ENCODE results near the gene FXYD7.

FXYD7 gene

GRCh38 chr19:35133826-35134225 lies 9.2 kb upstream of the FXYD7 start:
- peaks cover 4% of the 10 kb centered on the region; the same call in 1 of the 2 replicates for H3K36me3 ChIP-seq
- H3K4me3 ChIP-seq (ENCODE audit: low read depth, low read length) = no peak overlapping the region
- no peak for DNase-seq
- H3K9me3 ChIP-seq (ENCODE audit: severe bottlenecking) = no peaks in the 10 kb centered on the region
- no peak for TF ChIP-seq CTCF (IDR thresholded peaks at IDR 0.05; ENCODE audit: low read depth, low read length)
- H3K27me3 ChIP-seq (ENCODE audit: insufficient read depth, low read depth, severe bottlenecking) = no peaks in the 10 kb centered on the region
- H3K27ac ChIP-seq = peak overlapping the region; percentile 81

- no peaks in the 10 kb centered on the region for H3K27me3 ChIP-seq (ENCODE audit: insufficient read depth, low read depth, severe bottlenecking)
- no peak for TF ChIP-seq CTCF (IDR thresholded peaks at IDR 0.05; ENCODE audit: low read depth, low read length)
- H3K27ac ChIP-seq = peak within 1 kb of the TSS; percentile 81
- H3K36me3 ChIP-seq = peaks cover 4% of the 10 kb centered on the region; the same call in 1 of the 2 replicates
- peak; percentile 28 for DNase-seq
- H3K9me3 ChIP-seq (ENCODE audit: severe bottlenecking) = no peaks in the 10 kb centered on the region
- H3K4me3 ChIP-seq (ENCODE audit: low read depth, low read length) = peak within 1 kb of the TSS; percentile 29
These were observed 8.3 kb upstream of the FXYD7 start, which contains the start of gene LGI4 for GRCh38 chr19:35134601-35135242. LGI4 (minus strand) TSS chr19:35135059; CDS start chr19:35134680, 379 bp downstream.

- peak; percentile 92 for DNase-seq
- Histone ChIP-seq H3K27me3 (ENCODE audit: insufficient read depth, low read depth, severe bottlenecking) (no peaks in the 10 kb centered on the region), H3K4me3 (ENCODE audit: low read depth, low read length) (peak overlapping the region; percentile 29), H3K9me3 (ENCODE audit: severe bottlenecking) (no peaks in the 10 kb centered on the region), H3K36me3 (peaks cover 4% of the 10 kb centered on the region; the same call in 1 of the 2 replicates), H3K27ac (peak overlapping the region; percentile 81)
- TF ChIP-seq CTCF (IDR thresholded peaks at IDR 0.05; ENCODE audit: low read depth, low read length) = peak; percentile 89
These were observed 7.6 kb upstream of the FXYD7 start for GRCh38 chr19:35135389-35135909.

GRCh38 chr19:35136231-35136630 lies 6.8 kb upstream of the FXYD7 start:
- DNase-seq = peak; percentile 11
- Histone ChIP-seq H3K4me3 (ENCODE audit: low read depth, low read length) (no peak overlapping the region), H3K9me3 (ENCODE audit: severe bottlenecking) (no peaks in the 10 kb centered on the region), H3K36me3 (peaks cover 3% of the 10 kb centered on the region; the same call in 1 of the 2 replicates), H3K27me3 (ENCODE audit: insufficient read depth, low read depth, severe bottlenecking) (no peaks in the 10 kb centered on the region), H3K27ac (no peak overlapping the region)
- no peak for TF ChIP-seq CTCF (IDR thresholded peaks at IDR 0.05; ENCODE audit: low read depth, low read length)

- Histone ChIP-seq H3K9me3 (ENCODE audit: severe bottlenecking) (no peaks in the 10 kb centered on the region), H3K27ac (no peak overlapping the region), H3K27me3 (ENCODE audit: insufficient read depth, low read depth, severe bottlenecking) (no peaks in the 10 kb centered on the region), H3K36me3 (no peaks in the 10 kb centered on the region), H3K4me3 (ENCODE audit: low read depth, low read length) (no peak overlapping the region)
- DNase-seq = no peak
- TF ChIP-seq CTCF (IDR thresholded peaks at IDR 0.05; ENCODE audit: low read depth, low read length) = no peak
These were observed 5.9 kb upstream of the FXYD7 start for GRCh38 chr19:35136977-35137702.
